Heart left ventricle (tissue), 16 donors: Measurements from ENCODE around the gene DEXI. TPM values are rescaled to one million over a fixed set of nuclear protein-coding genes. Genes with fewer than 3 reads are reported as not detected.
"Not testable (repeated sequence)": the region's sequence is repeated elsewhere in the genome, so short reads cannot be mapped to it uniquely, and the experiment has no call there.

Source experiments
- ATAC-seq, 4 donors: fragments of 200-7000 bp; cut with Tn5 transposase; one replicate each; pipeline ENCODE4 v1.9.1; 2020 to 2022; ENCODE audit warnings: moderate library complexity in 4 of 4, mild to moderate bottlenecking in 3 of 4, moderate number of reproducible peaks in 1 of 4
- DNase-seq, 5 donors: peaks; one replicate each; pipeline ENCODE4 v3.0.0-alpha.2; 2020
- H3K27ac ChIP-seq, 12 donors: fragments of 200-600 bp; sonication (generic) in 4 of 12; one replicate each; pipeline versions ENCODE4 v1.5.0 to v1.8.0; 2016 to 2022; ENCODE audit warnings: mild to moderate bottlenecking in 2 of 12
- H3K27me3 ChIP-seq, 9 donors: fragments of 200-600 bp; sonication (generic) in 2 of 9; one replicate each; pipeline versions ENCODE4 v1.5.1 to v1.8.0; 2016 to 2022; ENCODE audit warnings: mild to moderate bottlenecking in 3 of 9
- H3K36me3 ChIP-seq, 9 donors: fragments of 200-600 bp; sonication (generic) in 2 of 9; one replicate each; pipeline versions ENCODE4 v1.5.0 to v1.8.0; 2018 to 2022; ENCODE audit warnings: mild to moderate bottlenecking in 2 of 9
- H3K4me1 ChIP-seq, 12 donors: fragments of 200-600 bp; sonication (generic) in 4 of 12; one replicate each; pipeline versions ENCODE4 v1.5.0 to v1.8.0; 2016 to 2022; ENCODE audit warnings: mild to moderate bottlenecking in 3 of 12
- H3K4me3 ChIP-seq, 12 donors: fragments of 200-600 bp; sonication (generic) in 4 of 12; one replicate each; pipeline versions ENCODE4 v1.5.0 to v1.8.0; 2017 to 2022; ENCODE audit warnings: mild to moderate bottlenecking in 9 of 12, moderate library complexity in 4 of 12
- H3K9me3 ChIP-seq, 12 donors: fragments of 200-600 bp; sonication (generic) in 4 of 12; one replicate each; pipeline versions ENCODE4 v1.5.0 to v1.8.0; 2016 to 2022; ENCODE audit warnings: mild to moderate bottlenecking in 1 of 12
- POLR2A ChIP-seq, 2 donors: fragments of 450-650 bp; IDR thresholded peaks; one replicate each; pipeline ENCODE4 v1.6.1; 2017; ENCODE audit warnings: antibody characterized with exemption in 2 of 2, mild to moderate bottlenecking in 2 of 2, moderate library complexity in 2 of 2
- WGBS, 4 donors: extraction: QIAGEN DNeasy Blood & Tissue Kit in 2 of 4; methylation state at CpG; one replicate each; pipeline versions ENCODE4 v1.1.5 to v1.1.7; 2013 to 2018; 5-methylcytosine and 5-hydroxymethylcytosine counted together
- intact Hi-C, 10 donors: fragments of 100-400 bp; cut with DNase I; formaldehyde crosslinking; loops; one replicate each; pipeline versions ENCODE4 v1.11.1 to v1.14.2; 2022
- polyA plus RNA-seq, 2 donors: library from polyadenylated mRNA; stranded (reverse); fragments of 200-250 nt; gene quantifications; one replicate each; pipeline ENCODE4 v1.2.3, GENCODE V29; 2013
- total RNA-seq, 9 donors: library from RNA; depleted of rRNA in 2 of 9; stranded (reverse); fragments of >200 nt in 2 of 9; fragmentation: NEBNext Ultra II Directional in 3 of 9; extraction: Animal tissue kit (Norgen Biotek cat#: 25700) in 3 of 9; gene quantifications; one replicate each; pipeline versions ENCODE4 v1.1.0 to v1.2.4, GENCODE V29; 2016 to 2023
- TF ChIP-seq, protein P1 (sequence below), 12 donors: fragments of 200-600 bp; sonication (generic) in 4 of 12; IDR thresholded peaks; one replicate each; pipeline versions ENCODE4 v1.5.0 to v1.8.0; 2018 to 2022; ENCODE audit warnings: antibody characterized with exemption in 12 of 12, mild to moderate bottlenecking in 5 of 12
- donor health status: ischemic (EF 13 %, LVEDD 7.1; RV severe dilation, severe dysfunction).
- donor health status: healthy with polysubstance abuse.
- donor health status: DM: no; HTN: yes; CAD: no.
- donor health status: DM: no; HTN: no; CAD: no.
- donor health status: ischemic (EF 25% LVEDD 6.9; RV normal size, moderate dysfunction).
- donor health status: ischemic (EF 25% LVEDD 5.7; RV mildly dilated, moderate dysfunction).
- donor health status: healthy.
- donor health status: DM: yes; HTN: yes; CAD: no.
- donor health status: ischemic (EF 35%, LVEDD 5.7; RV mildly dilated, moderate dysfunction).
- donor health status: nonischemic (EF 11% LVEDD 7.7; RV severe dilation, severe dysfunction).
- donor health status: DM: yes; HTN: yes; CAD: no.
- donor health status: PGD.
- donor health status: ischemic (EF 29% LVEDD 5.4; RV normal size, mild dysfunction).
- donor health status: nonischemic (EF 23%, LVEDD 6.1; RV moderate dilation, normal function).

The DEXI gene
- total and polyA plus RNA-seq, 11 donors, result 57.2 to 141 (median 90.8) TPM

DNA sequence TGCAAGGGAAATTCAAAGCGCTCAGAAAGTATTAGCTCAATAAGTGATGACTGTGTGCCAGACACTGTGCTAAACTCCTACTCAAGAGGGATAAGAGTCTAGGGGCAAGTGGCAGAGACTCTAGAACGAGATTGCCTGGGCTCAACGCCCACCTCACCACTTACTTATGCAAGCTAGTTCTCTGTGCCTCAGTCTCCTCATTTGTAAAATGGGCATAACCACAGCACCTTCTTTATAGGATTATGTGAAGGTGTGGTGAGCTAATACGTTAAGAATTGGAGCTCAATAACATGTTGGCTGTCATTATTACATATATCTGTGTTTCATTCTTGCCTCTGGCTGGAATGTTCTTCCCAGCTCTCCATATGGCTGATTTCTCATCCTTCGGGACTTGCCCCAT, 15.4 kb downstream of the DEXI start:
- ATAC-seq, result no peak
- WGBS, 4 donors, result 89 to 96% (median 94%) methylated on average over 5 of the region's 5 CpGs
- H3K27ac ChIP-seq, result no peak overlapping the region
- no peak for TF ChIP-seq POLR2A (IDR thresholded peaks at IDR 0.05)
- TF ChIP-seq, protein P1, sequence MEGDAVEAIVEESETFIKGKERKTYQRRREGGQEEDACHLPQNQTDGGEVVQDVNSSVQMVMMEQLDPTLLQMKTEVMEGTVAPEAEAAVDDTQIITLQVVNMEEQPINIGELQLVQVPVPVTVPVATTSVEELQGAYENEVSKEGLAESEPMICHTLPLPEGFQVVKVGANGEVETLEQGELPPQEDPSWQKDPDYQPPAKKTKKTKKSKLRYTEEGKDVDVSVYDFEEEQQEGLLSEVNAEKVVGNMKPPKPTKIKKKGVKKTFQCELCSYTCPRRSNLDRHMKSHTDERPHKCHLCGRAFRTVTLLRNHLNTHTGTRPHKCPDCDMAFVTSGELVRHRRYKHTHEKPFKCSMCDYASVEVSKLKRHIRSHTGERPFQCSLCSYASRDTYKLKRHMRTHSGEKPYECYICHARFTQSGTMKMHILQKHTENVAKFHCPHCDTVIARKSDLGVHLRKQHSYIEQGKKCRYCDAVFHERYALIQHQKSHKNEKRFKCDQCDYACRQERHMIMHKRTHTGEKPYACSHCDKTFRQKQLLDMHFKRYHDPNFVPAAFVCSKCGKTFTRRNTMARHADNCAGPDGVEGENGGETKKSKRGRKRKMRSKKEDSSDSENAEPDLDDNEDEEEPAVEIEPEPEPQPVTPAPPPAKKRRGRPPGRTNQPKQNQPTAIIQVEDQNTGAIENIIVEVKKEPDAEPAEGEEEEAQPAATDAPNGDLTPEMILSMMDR (IDR thresholded peaks at IDR 0.05), result no peak
- H3K36me3 ChIP-seq, result peaks cover 0 to 78% (median 48%) of the 10 kb centered on the region in 9 donors
- H3K4me1 ChIP-seq, result peaks cover 6 to 53% (median 37%) of the 10 kb centered on the region in 12 donors
- no peak overlapping the region for H3K4me3 ChIP-seq
- intact Hi-C loops, result loop anchor here in 3 of 10 donors (10.0 kb wide), 3 partner anchors 362 to 402 kb away; no protein-coding TSS in a partner anchor
- no peaks in the 10 kb centered on the region for H3K27me3 ChIP-seq
- H3K9me3 ChIP-seq, result peaks cover 0 to 6% (median 0%) of the 10 kb centered on the region in 12 donors
- no peak for DNase-seq

DNA sequence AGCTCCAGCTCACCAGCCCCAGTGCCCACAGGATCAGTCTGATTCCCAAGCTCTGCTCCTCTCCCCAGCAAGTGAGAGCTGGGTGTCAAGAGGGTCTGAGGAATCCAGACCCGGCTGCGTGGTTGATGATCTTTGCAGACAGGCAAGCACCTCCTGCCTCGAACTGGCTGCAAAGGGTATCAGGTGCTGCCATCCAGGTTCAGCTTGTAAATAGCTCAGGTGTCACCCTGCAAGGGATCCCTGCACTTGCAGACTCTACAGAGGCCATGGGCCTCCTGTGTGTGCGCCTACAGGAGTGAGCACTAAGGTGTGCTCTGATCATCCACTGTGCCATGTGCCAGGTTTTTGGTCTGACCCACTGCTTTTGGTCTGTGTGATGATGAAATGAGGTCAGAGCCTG, 16.2 kb downstream of the DEXI start:
- H3K36me3 ChIP-seq, result peaks cover 0 to 85% (median 48%) of the 10 kb centered on the region in 9 donors
- no peak overlapping the region for H3K27ac ChIP-seq
- 62 to 93% (median 86%) methylated on average over 2 to 4 of the region's 4 CpGs for WGBS, 4 donors
- TF ChIP-seq, protein P1 (IDR thresholded peaks at IDR 0.05), result no peak
- TF ChIP-seq POLR2A (IDR thresholded peaks at IDR 0.05), result no peak
- ATAC-seq (no peak), DNase-seq (no peak)
- no peaks in the 10 kb centered on the region for H3K27me3 ChIP-seq
- intact Hi-C loops, result loop anchor here in 3 of 10 donors (10.0 kb wide), 3 partner anchors 361 to 401 kb away; no protein-coding TSS in a partner anchor
- H3K4me3 ChIP-seq, result no peak overlapping the region
- peaks cover 0 to 6% (median 0%) of the 10 kb centered on the region in 12 donors for H3K9me3 ChIP-seq
- peaks cover 7 to 58% (median 43%) of the 10 kb centered on the region in 12 donors for H3K4me1 ChIP-seq

DNA sequence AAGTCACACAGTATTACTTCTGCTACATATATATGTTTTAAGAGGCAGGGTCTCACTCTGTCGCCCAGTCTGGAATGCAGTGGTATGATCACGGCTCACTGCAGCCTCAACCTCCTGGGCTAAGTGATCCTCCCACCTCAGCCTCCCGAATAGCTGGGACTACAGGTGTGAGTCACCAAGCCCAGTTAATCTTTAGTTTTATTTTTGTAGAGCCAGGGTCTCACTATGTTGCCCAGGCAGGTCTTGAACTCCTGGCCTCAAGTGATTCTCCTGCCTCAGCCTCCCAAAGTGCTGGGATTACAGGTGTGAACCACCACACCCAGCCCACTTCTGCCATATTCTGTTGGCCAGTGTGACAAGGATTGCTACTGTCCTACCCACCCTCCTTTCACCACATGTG, 17.0 kb downstream of the DEXI start:
- not testable (repeated sequence) for H3K4me3 ChIP-seq, H3K27me3 ChIP-seq, DNase-seq, H3K9me3 ChIP-seq, ATAC-seq
- Histone ChIP-seq H3K4me1 (peaks cover 7 to 56% (median 41%) of the 10 kb centered on the region in 12 donors), H3K27ac (peak overlapping the region in 1 of 12 donors; percentile 84), H3K36me3 (peaks cover 0 to 91% (median 48%) of the 10 kb centered on the region in 9 donors)
- intact Hi-C loops, result loop anchor here in 3 of 10 donors (10.0 kb wide), 3 partner anchors 360 to 400 kb away; no protein-coding TSS in a partner anchor
- 96 to 100% (median 99%) methylated on average over 3 of the region's 3 CpGs for WGBS, 4 donors

DNA sequence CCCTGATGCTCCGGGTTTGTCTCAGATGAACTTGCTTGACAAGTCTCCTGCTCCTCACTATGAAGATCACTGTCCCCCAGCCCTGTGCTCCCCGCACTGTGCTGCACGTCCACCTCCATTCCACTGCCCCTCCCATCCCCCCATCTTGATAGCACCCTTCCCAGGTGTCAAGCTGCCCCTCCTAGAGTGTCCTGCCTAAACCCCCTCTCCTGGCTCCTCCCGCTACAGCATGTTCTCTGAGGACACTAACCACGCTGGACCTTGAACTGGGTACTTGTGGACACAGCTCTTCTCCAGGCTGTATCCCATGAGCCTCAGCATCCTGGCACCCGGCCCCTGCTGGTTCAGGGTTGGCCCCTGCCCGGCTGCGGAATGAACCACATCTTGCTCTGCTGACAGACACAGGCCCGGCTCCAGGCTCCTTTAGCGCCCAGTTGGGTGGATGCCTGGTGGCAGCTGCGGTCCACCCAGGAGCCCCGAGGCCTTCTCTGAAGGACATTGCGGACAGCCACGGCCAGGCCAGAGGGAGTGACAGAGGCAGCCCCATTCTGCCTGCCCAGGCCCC, 18.5 kb downstream of the DEXI start:
- WGBS, 4 donors, result 57 to 66% (median 58%) methylated on average over 10 to 14 of the region's 14 CpGs
- intact Hi-C loops, result loop anchor here in 5 of 10 donors (5.0 to 10.0 kb wide), 7 partner anchors 96 to 411 kb away; partner anchors contain the start of gene NUBP1 (in 1 of the 5)
- TF ChIP-seq, protein P1 (IDR thresholded peaks at IDR 0.05), result no peak
- no peak for TF ChIP-seq POLR2A (IDR thresholded peaks at IDR 0.05)
- Histone ChIP-seq H3K9me3 (peaks cover 0 to 6% (median 0%) of the 10 kb centered on the region in 12 donors), H3K4me3 (no peak overlapping the region), H3K4me1 (peaks cover 7 to 50% (median 37%) of the 10 kb centered on the region in 12 donors), H3K27ac (peak overlapping the region; percentile 57 to 90 (median 84)), H3K27me3 (no peaks in the 10 kb centered on the region), H3K36me3 (peaks cover 0 to 100% (median 43%) of the 10 kb centered on the region in 9 donors)
- ATAC-seq (peak; percentile 66 to 87 (median 82)), DNase-seq (peak; percentile 81 to 90 (median 88))
